ENCODE data around the gene NPM3.

DNA sequence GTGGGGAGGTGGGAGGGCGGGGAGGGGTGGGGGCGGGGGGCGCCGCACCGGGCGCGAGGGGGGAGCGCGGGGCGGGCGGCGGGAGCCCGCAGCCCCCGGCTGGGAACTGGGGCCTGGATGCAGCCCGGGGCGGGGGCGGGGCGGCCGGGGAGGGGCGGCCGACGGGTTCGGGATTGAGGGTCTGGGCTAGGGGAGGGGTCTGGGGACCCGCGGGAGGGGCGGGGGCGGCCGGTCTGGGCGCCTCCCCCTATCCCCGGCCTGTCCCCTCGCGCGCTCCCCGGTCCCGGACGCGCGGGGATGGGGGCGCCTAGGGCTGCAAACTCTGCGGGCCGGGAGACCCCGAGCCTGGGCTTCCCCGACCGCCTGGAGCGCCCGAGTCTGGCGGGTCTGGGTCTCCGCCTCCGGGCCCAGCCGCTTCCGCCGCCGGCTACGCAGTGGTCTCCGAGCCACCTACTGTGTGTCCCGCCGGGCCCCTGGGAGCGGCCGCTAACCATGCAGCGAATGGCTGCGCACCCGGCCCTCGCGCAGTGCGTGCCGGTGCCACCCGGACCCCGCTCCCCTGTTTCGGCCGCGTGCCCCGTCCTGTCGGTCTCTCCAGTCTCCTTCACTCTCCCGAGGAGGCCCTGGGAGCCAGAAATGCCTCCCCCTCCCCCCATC is 7.0 kb downstream of the NPM3 start:
- TF ChIP-seq, protein P1, sequence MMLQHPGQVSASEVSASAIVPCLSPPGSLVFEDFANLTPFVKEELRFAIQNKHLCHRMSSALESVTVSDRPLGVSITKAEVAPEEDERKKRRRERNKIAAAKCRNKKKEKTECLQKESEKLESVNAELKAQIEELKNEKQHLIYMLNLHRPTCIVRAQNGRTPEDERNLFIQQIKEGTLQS (CRISPR knock-in tag; conservative IDR thresholded peaks at IDR 0.05), result no peak
- TF ChIP-seq, protein P2, sequence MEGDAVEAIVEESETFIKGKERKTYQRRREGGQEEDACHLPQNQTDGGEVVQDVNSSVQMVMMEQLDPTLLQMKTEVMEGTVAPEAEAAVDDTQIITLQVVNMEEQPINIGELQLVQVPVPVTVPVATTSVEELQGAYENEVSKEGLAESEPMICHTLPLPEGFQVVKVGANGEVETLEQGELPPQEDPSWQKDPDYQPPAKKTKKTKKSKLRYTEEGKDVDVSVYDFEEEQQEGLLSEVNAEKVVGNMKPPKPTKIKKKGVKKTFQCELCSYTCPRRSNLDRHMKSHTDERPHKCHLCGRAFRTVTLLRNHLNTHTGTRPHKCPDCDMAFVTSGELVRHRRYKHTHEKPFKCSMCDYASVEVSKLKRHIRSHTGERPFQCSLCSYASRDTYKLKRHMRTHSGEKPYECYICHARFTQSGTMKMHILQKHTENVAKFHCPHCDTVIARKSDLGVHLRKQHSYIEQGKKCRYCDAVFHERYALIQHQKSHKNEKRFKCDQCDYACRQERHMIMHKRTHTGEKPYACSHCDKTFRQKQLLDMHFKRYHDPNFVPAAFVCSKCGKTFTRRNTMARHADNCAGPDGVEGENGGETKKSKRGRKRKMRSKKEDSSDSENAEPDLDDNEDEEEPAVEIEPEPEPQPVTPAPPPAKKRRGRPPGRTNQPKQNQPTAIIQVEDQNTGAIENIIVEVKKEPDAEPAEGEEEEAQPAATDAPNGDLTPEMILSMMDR (IDR thresholded peaks at IDR 0.05), result no peak
- TF ChIP-seq MXD4 (CRISPR knock-in tag; IDR thresholded peaks at IDR 0.05; ENCODE audit: borderline replicate concordance) (no peak), NFYB (CRISPR knock-in tag; conservative IDR thresholded peaks at IDR 0.05; ENCODE audit: low read depth) (no peak), CREB1 (CRISPR knock-in tag; IDR thresholded peaks at IDR 0.05) (no peak)
- TF ChIP-seq, protein P3, sequence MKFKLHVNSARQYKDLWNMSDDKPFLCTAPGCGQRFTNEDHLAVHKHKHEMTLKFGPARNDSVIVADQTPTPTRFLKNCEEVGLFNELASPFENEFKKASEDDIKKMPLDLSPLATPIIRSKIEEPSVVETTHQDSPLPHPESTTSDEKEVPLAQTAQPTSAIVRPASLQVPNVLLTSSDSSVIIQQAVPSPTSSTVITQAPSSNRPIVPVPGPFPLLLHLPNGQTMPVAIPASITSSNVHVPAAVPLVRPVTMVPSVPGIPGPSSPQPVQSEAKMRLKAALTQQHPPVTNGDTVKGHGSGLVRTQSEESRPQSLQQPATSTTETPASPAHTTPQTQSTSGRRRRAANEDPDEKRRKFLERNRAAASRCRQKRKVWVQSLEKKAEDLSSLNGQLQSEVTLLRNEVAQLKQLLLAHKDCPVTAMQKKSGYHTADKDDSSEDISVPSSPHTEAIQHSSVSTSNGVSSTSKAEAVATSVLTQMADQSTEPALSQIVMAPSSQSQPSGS (CRISPR knock-in tag; IDR thresholded peaks at IDR 0.05; ENCODE audit: borderline replicate concordance, low read depth), result no peak
